Fibroblast of skin of left biceps (primary cell): Measurements from ENCODE around the gene SEC14L5.

Source experiments
- DNase-seq, 2 experiments: peaks; one replicate each; pipeline ENCODE4 v3.0.0-alpha.2; 2013; ENCODE audit warnings: low read depth in 2 of 2

SEC14L5 gene

GRCh38 chr16:4957720-4958509 is at the start of gene SEC14L5:
TSS of gene SEC14L5 (plus strand) at chr16:4958330. CDS start at chr16:4959324, 994 bp downstream.
- peak; percentile 91 for DNase-seq

GRCh38 chr16:4908854-4909401 is 49.2 kb upstream of the SEC14L5 start:
- no peak for DNase-seq

GRCh38 chr16:4909825-4910224 is 48.3 kb upstream of the SEC14L5 start:
- no peak for DNase-seq

- no peak for DNase-seq
Observed at GRCh38 chr16:4910828-4911227, 47.3 kb upstream of the SEC14L5 start.

GRCh38 chr16:4911970-4912386 is 46.2 kb upstream of the SEC14L5 start:
- no peak for DNase-seq

- no peak for DNase-seq
Observed at GRCh38 chr16:4913130-4913773, 44.9 kb upstream of the SEC14L5 start.

- DNase-seq = no peak
Observed at GRCh38 chr16:4913774-4914525, 44.2 kb upstream of the SEC14L5 start.

- no peak for DNase-seq
Observed at GRCh38 chr16:4914528-4915225, 43.5 kb upstream of the SEC14L5 start.

- DNase-seq = peak in 1 of 2 experiments; percentile 26
Observed at GRCh38 chr16:4915226-4915761, 42.8 kb upstream of the SEC14L5 start.

GRCh38 chr16:4917117-4917516 is 41.0 kb upstream of the SEC14L5 start:
- DNase-seq = peak in 1 of 2 experiments; percentile 12

GRCh38 chr16:4918781-4919251 is 39.3 kb upstream of the SEC14L5 start:
- no peak for DNase-seq

GRCh38 chr16:4920826-4921225 is 37.3 kb upstream of the SEC14L5 start:
- DNase-seq = no peak

- DNase-seq = no peak
Observed at GRCh38 chr16:4922721-4923342, 35.3 kb upstream of the SEC14L5 start.

- no peak for DNase-seq
Observed at GRCh38 chr16:4923853-4924252, 34.3 kb upstream of the SEC14L5 start.

GRCh38 chr16:4924593-4925292 is 33.4 kb upstream of the SEC14L5 start:
- DNase-seq = no peak

GRCh38 chr16:4925293-4925607 is 32.9 kb upstream of the SEC14L5 start:
- DNase-seq = no peak

GRCh38 chr16:4925791-4926190 is 32.3 kb upstream of the SEC14L5 start:
- DNase-seq = no peak

- DNase-seq = no peak
Observed at GRCh38 chr16:4926928-4927327, 31.2 kb upstream of the SEC14L5 start.

GRCh38 chr16:4927661-4928060 is 30.5 kb upstream of the SEC14L5 start:
- DNase-seq = no peak

- DNase-seq = no peak
Observed at GRCh38 chr16:4928227-4928626, 29.9 kb upstream of the SEC14L5 start.
